Measurements from ENCODE around the gene NR2F6.

NR2F6 gene

GRCh38 chr19:17263712-17264640 is 18.3 kb upstream of the NR2F6 start:
- no peak for DNase-seq

- no peak for DNase-seq
Observed at GRCh38 chr19:17262557-17262956, 16.8 kb upstream of the NR2F6 start.

GRCh38 chr19:17260842-17261325 is 15.2 kb upstream of the NR2F6 start:
- peak; percentile 95 for DNase-seq

DNA sequence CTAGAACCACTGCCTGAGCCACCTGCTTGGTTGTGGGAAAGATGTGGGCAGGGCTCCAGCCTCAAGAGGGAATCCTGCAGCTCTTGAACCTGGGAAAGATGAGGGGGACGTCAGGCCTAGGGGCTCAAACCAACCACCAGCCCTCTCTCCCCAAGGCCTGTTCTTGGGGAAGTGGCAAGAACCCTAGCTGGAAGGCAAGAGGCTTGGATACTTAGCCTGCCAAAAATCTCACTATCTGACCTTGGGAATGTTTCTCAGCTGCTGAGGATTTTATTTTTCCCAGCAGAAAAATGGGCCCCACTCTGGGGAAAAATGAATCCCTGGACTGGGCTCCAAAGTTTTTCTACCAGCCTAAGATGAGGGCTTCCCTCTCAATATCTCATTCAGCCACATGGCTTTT is 14.2 kb upstream of the NR2F6 start:
- DNase-seq: no peak

DNA sequence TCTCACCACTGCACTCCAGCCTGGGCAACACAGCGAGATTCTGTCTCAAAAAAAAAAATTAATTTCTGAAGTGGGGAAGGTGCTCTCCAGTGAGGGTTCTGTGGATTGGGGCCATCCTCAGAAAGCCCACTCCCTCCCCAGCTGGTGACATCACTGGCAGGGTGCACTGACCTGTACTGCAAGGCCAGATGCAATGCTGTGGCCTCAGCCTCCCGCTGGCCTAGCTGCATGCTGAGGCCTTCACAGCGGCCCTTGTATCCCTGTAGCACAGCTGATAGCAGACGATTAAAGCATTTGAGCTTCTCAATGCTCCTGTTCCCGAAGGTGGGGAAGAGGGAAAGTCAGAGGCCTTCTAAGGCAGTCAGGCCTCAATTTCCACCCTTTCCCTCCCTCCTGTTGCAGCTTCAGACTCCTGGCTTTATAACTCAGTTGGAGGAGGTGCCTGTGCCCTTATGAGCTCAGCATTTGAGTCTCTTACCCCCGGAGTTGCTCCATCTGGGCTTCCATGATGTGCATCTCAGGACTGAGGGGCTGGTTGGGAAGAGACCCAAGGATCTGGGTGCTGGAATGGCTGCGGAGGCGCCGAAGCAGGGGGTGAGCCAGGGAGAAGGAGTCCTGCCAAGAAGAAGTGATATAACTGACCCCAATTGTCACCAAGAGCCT is 13.5 kb upstream of the NR2F6 start:
- no peak for DNase-seq

GRCh38 chr19:17256130-17256529 is 10.4 kb upstream of the NR2F6 start:
- no peak for DNase-seq

- DNase-seq: no peak
Observed at GRCh38 chr19:17255150-17255621, 9.5 kb upstream of the NR2F6 start.

DNA sequence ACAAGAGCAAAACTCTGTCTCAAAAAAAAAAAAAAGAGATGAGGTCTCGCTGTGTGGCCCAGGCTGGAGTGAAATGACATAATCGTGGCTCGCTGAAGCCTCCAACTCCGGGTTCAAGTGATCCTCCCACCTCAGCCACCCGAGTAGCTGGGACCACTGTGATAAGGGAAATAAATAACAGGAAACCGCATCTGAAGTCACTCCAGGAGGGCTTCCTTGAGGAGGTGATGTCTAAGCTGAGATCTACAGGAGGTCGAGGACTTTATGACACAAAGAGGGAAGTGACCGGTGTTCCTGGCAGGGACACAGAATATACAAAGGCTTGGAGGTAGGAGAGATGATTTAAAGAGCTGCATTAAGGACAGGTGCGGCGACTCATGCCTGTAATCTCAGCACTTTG is 8.9 kb upstream of the NR2F6 start:
- DNase-seq: no peak

DNA sequence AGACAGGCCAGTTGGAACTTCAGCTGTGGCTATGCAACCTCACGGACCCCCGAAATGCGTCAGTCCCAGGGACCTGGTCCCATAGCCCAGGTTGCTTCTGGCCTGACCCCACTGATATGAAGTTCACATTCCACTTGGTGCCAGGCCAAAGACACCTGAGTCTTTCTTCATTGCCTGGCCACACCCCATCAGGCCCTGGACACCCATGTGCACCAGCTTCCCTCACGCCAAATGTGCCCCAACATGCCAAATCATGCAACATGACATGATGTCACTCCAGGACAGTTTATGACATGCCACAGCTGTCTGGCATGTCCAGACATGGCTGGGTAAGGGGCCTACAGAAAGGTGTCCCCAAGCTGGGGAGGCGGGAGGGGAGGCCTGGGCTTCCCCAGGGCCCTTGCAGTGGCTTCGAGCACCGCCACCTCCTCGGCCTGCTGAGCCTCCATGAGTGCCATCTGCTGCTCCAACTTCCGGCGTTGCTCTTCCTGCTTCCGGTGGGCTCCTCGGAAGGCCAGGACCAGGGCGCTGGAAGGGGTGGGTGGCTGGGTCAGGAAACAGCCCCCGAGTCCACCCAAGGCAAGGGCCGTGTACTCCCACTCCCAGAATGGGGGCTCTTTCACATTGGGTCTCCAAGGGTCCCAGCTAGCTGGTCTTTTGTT is 4.3 kb upstream of the NR2F6 start:
- no peak for DNase-seq

DNA sequence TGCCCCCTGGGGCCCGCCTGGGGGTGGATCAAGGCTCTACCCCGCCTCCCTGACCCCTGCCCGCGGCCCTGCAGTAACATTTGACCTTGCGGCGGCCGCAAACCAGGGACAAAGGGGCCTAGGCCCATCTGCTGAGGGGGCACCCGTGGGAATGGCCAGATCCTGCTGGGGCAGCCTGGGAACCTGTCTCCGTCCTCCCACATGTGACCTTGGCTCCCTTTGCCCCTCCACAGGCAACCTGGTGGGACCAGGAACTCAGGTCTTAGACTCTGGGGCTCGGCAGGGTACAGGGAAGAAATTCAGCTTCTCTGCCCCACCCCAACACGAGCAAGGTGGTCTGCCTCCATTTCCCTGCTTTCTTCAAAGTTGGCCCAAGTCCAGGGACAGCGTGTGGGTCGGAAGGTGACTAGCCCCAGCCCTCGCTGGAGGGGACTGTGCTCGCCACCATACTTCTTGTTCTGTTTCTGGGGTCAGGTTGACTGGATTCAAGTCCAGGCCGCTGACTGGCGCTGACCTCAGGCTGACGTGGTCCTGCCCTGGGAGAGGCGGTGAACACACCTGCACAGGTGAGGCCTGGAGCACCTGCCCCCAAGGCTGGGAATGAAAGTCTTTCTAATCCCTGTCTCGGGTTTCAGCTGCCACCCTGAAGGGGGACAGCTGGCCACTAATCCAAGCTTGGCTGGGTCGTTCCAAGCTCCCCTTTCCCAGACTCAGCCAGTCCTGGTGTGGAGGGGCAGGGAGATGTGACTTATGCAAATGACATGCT is 2.5 kb upstream of the NR2F6 start:
- DNase-seq: no peak

DNA sequence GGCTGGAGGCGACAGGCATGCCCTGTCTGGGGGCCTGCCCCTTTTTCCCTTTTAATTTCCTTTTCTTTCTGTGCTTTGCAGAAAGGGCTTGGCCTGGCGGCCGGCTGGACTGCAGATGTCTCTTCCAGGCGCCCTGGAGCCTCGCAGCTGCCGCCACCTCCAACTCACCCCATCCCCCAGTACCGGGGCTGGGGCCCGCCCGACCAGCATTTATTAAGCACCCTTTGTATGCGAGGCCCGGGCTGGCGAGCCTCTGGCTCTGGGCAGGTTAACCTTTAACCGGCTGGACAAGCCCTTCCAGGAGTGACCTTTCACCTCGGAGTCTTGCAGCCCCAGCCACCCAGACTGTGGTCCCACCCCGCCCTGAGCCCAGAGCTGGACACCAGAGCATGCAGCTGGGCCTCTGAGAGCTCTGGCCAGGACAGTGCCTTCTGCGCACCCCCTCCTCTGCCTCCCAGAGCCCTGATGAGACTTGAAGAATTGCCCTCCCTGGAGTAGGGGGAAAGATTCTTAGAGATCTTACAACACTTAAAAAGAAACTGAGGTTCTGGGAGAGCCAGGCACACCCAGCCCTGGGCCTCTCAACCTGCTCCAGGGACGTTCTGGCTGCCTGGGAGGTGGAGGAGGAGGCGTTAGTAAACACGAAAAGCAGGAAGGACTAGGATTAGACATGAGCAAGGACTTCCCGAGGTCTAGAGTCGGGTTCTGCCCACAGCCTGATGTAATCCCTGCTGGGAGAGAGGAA is 1.1 kb upstream of the NR2F6 start:
- DNase-seq: no peak

GRCh38 chr19:17244618-17245534 is 843 bp downstream of the NR2F6 start:
- no peak for DNase-seq

GRCh38 chr19:17243830-17244617 is 1.7 kb downstream of the NR2F6 start:
- DNase-seq: no peak

DNA sequence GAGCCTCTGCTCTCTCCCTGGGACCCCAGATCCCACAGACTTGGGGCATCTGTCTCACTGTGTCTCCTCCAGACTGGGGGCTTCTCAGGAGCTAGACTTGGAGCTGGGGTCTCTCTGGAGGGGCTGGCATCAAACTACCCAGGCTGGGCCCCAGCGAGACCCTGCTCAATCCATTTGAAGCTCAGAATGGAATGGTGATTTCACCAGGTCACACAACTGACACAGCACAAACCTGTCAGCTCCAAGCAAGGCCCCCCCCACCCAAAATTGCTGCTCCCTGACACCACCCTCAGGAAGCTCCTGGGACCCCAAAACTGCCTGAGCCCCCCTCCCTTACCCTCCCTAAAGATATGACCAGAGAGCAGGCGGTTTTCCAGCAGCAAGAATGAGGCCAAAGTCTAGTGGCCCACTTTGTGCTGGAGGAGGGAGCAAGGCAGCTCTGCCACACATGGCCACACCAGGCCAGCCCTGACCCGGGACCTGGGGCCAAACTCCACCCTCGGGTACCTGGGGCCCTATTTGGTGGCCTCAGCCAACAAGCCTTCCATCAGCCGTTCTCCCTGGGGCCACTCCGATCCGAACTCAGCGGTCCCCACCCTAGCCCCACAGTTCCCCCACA is 2.4 kb downstream of the NR2F6 start:
- DNase-seq: no peak

DNA sequence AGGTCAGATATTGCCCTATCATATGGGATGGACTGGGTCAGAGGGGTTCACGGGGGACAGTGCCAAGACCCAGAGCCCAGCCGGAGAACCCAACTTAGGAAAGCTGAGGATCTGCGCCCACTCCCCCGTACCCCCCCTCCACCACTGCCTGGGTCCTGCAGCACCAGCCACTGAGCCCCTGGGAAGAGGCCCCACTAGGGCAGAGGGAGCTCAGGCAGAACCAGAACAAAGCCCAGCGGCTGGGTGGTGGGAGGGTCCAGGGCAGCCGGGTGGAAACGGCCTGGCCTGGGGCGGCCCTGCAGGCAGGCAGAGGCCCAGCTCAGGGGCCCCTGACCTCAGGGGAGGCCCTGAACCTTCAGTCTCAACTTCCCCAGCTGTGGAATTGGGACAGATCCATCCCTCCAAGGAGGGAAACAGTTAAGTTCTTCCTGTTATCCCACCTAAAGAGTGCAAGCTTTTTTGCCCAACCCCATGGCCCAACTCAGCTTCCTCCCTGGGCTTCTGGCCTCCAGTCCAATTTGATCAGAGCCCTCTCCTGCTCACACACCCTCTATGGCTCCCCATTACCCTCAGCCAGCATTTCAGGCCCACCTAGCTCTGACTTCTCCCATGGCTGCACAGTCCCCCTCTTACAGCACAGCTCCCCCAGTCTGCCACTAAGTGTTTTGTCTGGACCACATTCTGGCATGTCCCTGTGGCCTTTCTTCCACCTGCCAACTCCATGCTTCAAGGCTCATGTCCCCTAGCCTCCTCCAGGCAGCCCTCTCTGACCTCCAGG is 3.1 kb downstream of the NR2F6 start:
- no peak for DNase-seq

- no peak for DNase-seq
Observed at GRCh38 chr19:17240826-17241399, 4.8 kb downstream of the NR2F6 start.

GRCh38 chr19:17240062-17240752 is 5.5 kb downstream of the NR2F6 start:
- no peak for DNase-seq

Measured in activated CD4-positive, alpha-beta T cell treated with anti-CD3 and anti-CD28 coated beads, Interleukin-2, Interleukin-6, amounts not matched to agents 100 ng/mL and 50 ng/mL, durations not matched to agents 16 hours and 8 hours (primary cell).